GM04504 (cell line): ENCODE results near the gene IFNL2.
"Not testable (repeated sequence)": the region's sequence is repeated elsewhere in the genome, so short reads cannot be mapped to it uniquely, and the experiment has no call there.

Experiments
- DNase-seq: peaks from one replicate; pipeline ENCODE4 v3.0.0-alpha.2; 2012; ENCODE audit warnings: low read depth

IFNL2 gene

GRCh38 chr19:39297931-39298634 is 29.9 kb downstream of the IFNL2 start:
- no peak for DNase-seq

GRCh38 chr19:39299404-39299803 is 31.2 kb downstream of the IFNL2 start:
- DNase-seq: no peak

GRCh38 chr19:39299832-39300231 is 31.6 kb downstream of the IFNL2 start:
- DNase-seq: no peak

- DNase-seq: no peak
These were observed 32.8 kb downstream of the IFNL2 start for GRCh38 chr19:39301021-39301420.

- DNase-seq: no peak
These were observed 33.4 kb downstream of the IFNL2 start for GRCh38 chr19:39301562-39301961.

- no peak for DNase-seq
These were observed 35.4 kb downstream of the IFNL2 start for GRCh38 chr19:39303373-39304184.

- no peak for DNase-seq
These were observed 36.0 kb downstream of the IFNL2 start for GRCh38 chr19:39304185-39304513.

- DNase-seq: no peak
These were observed 36.7 kb downstream of the IFNL2 start for GRCh38 chr19:39304701-39305571.

- DNase-seq: no peak
These were observed 37.9 kb downstream of the IFNL2 start for GRCh38 chr19:39306075-39306474.

- DNase-seq: no peak
These were observed 39.0 kb downstream of the IFNL2 start for GRCh38 chr19:39307046-39307821.

GRCh38 chr19:39307822-39308530 is 39.8 kb downstream of the IFNL2 start:
- DNase-seq: no peak

- no peak for DNase-seq
These were observed 40.5 kb downstream of the IFNL2 start for GRCh38 chr19:39308531-39309304.

- not testable (repeated sequence) for DNase-seq
These were observed 41.1 kb downstream of the IFNL2 start for GRCh38 chr19:39309305-39309670.

- no peak for DNase-seq
These were observed 42.5 kb downstream of the IFNL2 start for GRCh38 chr19:39310558-39311311.

GRCh38 chr19:39314016-39314728 is 46.0 kb downstream of the IFNL2 start:
- DNase-seq: no peak

GRCh38 chr19:39315933-39316332 is 47.7 kb downstream of the IFNL2 start:
- DNase-seq: no peak

- DNase-seq: no peak
These were observed 48.6 kb downstream of the IFNL2 start for GRCh38 chr19:39316627-39317321.

GRCh38 chr19:39317476-39317875 is 49.3 kb downstream of the IFNL2 start:
- no peak for DNase-seq
